GM19372 (cell line): ENCODE data around the gene LSP1.

ENCODE experiments used
- ATAC-seq: cut with Tn5 transposase; IDR thresholded peaks from one replicate; pipeline ENCODE4 v1.9.1; 2021; ENCODE audit warnings: mild to moderate bottlenecking, low read depth, moderate library complexity; ENCODE audit not compliant: unreplicated experiment

Gene LSP1

DNA sequence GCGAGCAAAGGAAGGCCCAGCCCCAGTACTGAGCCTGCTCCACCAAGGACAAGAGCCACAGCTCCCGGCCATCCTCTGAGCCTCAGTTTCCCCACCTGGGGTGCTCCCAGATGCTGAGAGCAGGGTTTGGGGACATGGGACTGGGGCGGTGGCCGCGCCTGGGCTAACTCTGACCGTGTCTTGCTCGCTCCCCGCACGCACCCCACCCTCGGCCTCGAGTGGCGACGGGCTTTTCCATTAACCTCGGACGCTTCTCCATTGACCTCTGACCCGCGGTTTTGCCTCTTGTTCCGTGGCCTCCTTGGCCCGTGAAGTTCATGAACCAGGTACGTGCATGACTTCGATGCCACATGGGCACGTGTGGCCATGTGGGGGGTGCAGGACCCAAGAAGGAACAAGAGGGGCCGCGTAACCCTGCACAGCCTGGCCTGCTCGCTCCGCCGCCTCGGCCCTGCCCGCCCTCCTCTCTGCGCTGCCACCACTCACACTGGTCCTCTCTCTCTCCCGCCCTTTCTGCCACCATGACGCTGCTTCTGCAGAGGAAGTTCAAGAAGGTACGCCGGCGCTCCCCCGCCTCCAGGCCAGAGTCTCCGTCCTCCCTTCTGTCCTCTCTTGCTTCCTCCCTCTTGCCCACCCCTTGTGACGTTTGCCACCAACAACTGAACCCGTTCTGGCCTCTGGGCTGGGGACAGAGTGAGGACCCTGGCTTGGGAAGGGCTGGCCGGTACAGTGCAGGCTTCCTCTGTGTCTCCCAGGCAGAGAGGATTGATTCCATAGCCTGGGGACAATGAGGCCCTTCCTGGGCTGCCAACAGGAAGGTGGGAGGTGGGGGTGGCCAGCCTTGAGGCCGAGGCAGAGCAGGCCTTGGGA, 73.5 kb downstream of the LSP1 start:
- no peak for ATAC-seq

GRCh38 chr11:1927026-1927847, 74.4 kb downstream of the LSP1 start:
- ATAC-seq = no peak

- ATAC-seq = no peak
These were observed 75.1 kb downstream of the LSP1 start for GRCh38 chr11:1927848-1928469.

DNA sequence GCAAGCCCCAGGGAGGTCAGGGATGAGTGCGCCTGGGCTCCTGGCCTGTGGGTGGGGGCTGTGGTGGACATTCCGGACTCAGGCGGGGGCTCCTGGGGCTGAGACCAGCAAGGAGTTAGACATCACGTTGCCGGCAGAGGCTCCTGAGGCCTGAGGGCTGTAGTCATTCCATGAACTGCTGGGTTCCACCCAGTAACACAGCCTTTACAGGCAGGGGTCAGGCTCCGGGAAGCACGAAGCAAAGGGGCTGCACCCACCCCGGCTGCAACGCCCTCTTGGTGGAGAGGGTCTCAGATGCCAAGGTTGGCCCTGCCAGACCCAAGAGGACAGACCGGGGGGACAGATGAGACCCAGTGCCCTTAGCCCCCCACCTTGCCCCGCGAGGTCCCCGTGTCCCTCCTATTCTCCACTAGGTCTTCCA, 75.6 kb downstream of the LSP1 start:
- ATAC-seq = no peak

- ATAC-seq = no peak
These were observed 76.1 kb downstream of the LSP1 start for GRCh38 chr11:1928891-1929541.

- ATAC-seq = no peak
These were observed 77.0 kb downstream of the LSP1 start for GRCh38 chr11:1929621-1930461.

GRCh38 chr11:1930462-1930830, 77.6 kb downstream of the LSP1 start:
- no peak for ATAC-seq

GRCh38 chr11:1931341-1932104, 78.6 kb downstream of the LSP1 start:
- no peak for ATAC-seq

DNA sequence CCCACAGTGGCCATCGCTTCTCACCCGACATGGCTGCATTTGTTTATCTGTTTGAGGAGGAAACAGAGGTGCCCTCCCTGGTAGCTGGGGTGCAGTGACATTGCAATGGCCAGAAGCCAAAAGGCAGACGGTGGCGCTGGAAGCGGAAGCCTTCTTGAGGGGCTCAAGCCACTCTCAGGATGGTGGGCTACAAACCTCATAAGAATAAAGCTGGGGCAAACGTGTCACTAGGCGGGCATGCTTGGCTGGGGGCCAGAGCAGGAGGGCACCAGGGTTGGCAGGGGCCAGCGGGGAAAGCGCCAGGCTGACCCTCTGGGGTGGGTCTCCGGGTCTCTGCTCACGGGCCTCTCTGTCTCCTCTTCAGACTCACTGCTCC, 79.2 kb downstream of the LSP1 start:
- no peak for ATAC-seq

- ATAC-seq = no peak
These were observed 79.8 kb downstream of the LSP1 start for GRCh38 chr11:1932681-1933080.

- no peak for ATAC-seq
These were observed 80.8 kb downstream of the LSP1 start for GRCh38 chr11:1933416-1934334.

DNA sequence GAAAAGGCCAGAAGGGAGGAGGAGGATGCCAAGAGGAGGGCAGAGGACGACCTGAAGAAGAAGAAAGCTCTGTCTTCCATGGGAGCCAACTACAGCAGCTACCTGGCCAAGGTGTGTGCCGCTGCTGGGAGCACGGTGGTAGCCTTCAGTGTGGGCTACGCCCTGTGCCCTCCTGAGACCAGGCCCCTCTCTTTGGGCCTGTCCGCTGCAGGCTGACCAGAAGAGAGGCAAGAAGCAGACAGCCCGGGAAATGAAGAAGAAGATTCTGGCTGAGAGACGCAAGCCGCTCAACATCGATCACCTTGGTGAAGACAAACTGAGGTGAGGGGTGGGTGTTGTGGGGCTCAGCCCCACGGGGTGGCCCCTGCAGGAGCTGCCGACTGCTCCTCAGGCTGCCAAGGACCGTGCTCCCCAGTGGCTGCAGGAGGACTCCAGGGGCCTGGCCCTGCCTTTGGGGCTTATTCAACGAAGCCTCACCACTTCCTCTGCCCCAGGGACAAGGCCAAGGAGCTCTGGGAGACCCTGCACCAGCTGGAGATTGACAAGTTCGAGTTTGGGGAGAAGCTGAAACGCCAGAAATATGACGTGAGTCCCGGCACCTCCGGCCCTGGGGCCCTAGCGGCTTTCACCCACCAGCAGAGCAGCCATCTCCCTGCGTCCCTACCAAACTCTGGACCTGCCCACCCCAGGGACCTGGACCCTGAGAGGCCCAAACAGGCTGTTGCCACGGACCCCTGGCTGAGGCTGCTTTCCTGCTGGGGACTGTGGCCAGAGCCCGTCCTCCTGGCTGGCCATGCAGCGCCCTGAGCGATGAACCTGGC, 81.7 kb downstream of the LSP1 start:
- ATAC-seq = no peak

- ATAC-seq = no peak
These were observed 82.5 kb downstream of the LSP1 start for GRCh38 chr11:1935156-1936071.

DNA sequence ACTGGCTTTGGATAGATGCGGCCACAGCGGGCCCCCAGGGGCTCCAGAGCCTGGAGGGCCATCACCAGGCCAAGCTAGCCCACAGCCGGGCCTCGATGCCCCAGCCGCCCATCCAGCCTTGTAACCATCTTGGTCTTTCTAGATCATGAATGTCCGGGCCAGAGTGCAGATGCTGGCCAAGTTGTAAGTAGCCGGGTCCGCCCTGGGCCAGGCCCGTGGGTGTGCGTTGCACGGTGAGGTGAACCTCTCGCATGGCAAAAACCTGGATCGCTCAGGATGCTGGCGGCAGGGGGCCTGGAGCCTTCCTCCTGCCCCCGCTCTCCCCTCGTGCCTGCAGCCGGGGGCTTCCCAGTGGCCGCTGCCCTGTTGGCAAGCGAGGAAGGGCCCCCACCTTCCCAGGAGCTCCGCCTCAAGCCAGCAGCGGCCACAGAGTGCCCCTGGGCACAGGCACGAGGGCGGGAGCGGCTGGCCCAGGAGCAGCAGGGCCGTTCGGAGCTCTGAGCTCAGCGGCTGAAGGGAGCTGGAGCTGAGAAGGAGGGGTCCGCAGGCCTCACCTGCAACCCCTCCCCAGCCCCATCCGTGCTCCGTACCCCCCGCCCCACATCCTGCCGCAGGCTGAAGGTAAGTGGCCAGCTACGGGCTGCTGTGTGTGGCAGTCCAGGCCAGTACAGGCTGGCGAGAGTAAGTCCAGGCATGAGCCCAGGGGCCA, 83.3 kb downstream of the LSP1 start:
- ATAC-seq = no peak

DNA sequence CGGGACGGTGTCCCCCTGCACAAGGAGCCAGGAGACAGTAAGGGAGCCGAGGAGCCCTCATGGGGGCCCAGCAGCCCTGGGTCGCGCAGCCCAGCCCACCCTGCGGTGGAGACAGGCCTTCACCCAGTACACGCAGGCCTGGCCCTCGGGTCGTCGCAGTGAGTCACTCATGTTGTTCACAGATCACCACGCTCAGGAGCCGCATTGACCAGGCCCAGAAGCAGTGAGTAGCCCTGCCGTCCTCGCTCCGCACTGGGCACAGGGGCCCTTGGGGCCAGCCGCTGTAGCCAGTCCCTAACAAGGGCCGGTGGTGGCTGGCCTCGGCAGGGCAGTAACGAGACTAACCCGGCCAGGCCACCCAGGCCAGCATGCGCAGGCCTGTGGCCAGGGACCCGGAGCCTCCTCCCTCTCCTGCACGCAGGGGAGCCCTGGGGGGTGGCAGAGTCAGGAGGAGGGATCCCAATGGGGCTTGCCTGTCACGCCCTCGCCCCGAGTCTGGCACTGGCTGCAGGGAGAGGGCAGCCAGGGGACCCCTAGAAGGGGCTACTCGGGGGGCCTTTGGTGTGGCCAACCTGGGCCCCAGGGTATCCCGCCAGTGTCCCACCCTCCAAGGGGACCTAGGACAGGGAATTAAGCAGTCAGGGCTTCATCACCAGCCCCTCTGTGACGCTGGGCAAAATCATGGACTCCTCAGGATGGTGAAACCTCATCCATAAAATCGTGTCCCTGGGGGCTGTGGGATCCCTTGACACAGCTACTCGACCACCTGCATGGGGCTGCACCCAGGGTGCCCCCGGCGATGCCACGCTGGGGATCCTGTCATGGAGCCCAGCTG, 84.1 kb downstream of the LSP1 start:
- ATAC-seq = no peak
